B cell (primary cell): ENCODE data around the gene GRID1. TPM values are rescaled to one million over a fixed set of nuclear protein-coding genes. Genes with fewer than 3 reads are reported as not detected.

Source experiments
- ATAC-seq: fragments of 200-7000 bp; cut with Tn5 transposase; one replicate; pipeline ENCODE4 v1.10.0; 2021; ENCODE audit warnings: low read depth, mild to moderate bottlenecking, moderate number of reproducible peaks, moderate library complexity
- CTCF ChIA-PET: fragments of 350-600 bp; sonication (Branson Sonifier 250); formaldehyde crosslinking; loops from one replicate; lab custom pipeline; 2021; ENCODE audit warnings: antibody characterized with exemption, inconsistent platforms; lab: Charles Lee
- POLR2A ChIA-PET: fragments of 350-600 bp; sonication (Branson Sonifier 250); formaldehyde crosslinking; loops from one replicate; lab custom pipeline; 2021; ENCODE audit warnings: antibody characterized with exemption; lab: Charles Lee
- DNase-seq: peaks from one replicate; pipeline ENCODE4 v3.0.0; 2013
- H2AFZ ChIP-seq: 2 replicates; pipeline ENCODE4 v1.6.1; 2012; ENCODE audit warnings: mild to moderate bottlenecking, low read depth, low read length; ENCODE audit not compliant: insufficient read depth, poor library complexity, severe bottlenecking
- H3K27ac ChIP-seq, 2 donors: 1 replicate in 1 of 2; 2 replicates in 1 of 2; pipeline ENCODE4 v1.5.1; 2012 to 2013; ENCODE audit warnings: low read length in 2 of 2, mild to moderate bottlenecking in 2 of 2, moderate library complexity in 1 of 2
- H3K27me3 ChIP-seq, 4 experiments: fragments of 200-600 bp in 1 of 4; sonication (generic) in 1 of 4; replicated peaks in 1 of 4; 1 replicate in 2 of 4; 2 replicates in 2 of 4; pipeline versions ENCODE4 v1.6.1 to v1.7.0; 2013 to 2016; ENCODE audit warnings: low read length in 3 of 4, mild to moderate bottlenecking in 2 of 4, mixed read lengths in 1 of 4, moderate library complexity in 1 of 4; ENCODE audit not compliant: insufficient read depth in 4 of 4, control insufficient read depth in 3 of 4; ENCODE audit errors: control extremely low read depth in 1 of 4
- H3K36me3 ChIP-seq, 2 experiments: replicated peaks in 1 of 2; 1 replicate in 1 of 2; 2 replicates in 1 of 2; pipeline versions ENCODE4 v1.6.1 to v1.7.1; 2013; ENCODE audit warnings: low read length in 1 of 2; ENCODE audit not compliant: insufficient read depth in 2 of 2, control insufficient read depth in 1 of 2; ENCODE audit errors: control extremely low read depth in 1 of 2, extremely low read depth in 1 of 2
- H3K4me1 ChIP-seq, 2 donors: fragments of 200-600 bp in 1 of 2; sonication (generic) in 1 of 2; 1 replicate in 1 of 2; 2 replicates in 1 of 2; pipeline versions ENCODE4 v1.5.1 to v1.6.1; 2013 to 2017; ENCODE audit warnings: low read length in 2 of 2; ENCODE audit not compliant: control insufficient read depth in 2 of 2, insufficient read depth in 2 of 2
- H3K4me2 ChIP-seq: replicated peaks from 2 replicates; pipeline ENCODE3; 2012; ENCODE audit warnings: mild to moderate bottlenecking, low read depth, low read length; ENCODE audit not compliant: poor library complexity, severe bottlenecking
- H3K4me3 ChIP-seq, 5 experiments: fragments of 200-600 bp in 1 of 5; sonication (generic) in 1 of 5; 1 replicate in 3 of 5; 2 replicates in 2 of 5; pipeline versions ENCODE4 v1.5.1 to v1.7.0; 2011 to 2016; ENCODE audit warnings: low read length in 4 of 5, mild to moderate bottlenecking in 4 of 5, low read depth in 2 of 5, control low read depth in 1 of 5, moderate library complexity in 1 of 5; ENCODE audit not compliant: insufficient read depth in 1 of 5; ENCODE audit errors: control extremely low read depth in 1 of 5, extremely low read depth in 1 of 5
- H3K79me2 ChIP-seq: fragments of 200-600 bp; sonication (generic); one replicate; pipeline ENCODE4 v1.6.0; 2016; ENCODE audit warnings: low read length; ENCODE audit not compliant: control insufficient read depth, insufficient read depth
- H3K9ac ChIP-seq: fragments of 200-600 bp; sonication (generic); 2 replicates; pipeline ENCODE4 v1.6.1; 2017; ENCODE audit warnings: mild to moderate bottlenecking, low read length, moderate library complexity
- H3K9me3 ChIP-seq, 3 donors: one replicate each; pipeline versions ENCODE4 v1.6.1 to v1.7.1; 2013; ENCODE audit warnings: low read length in 2 of 3; ENCODE audit not compliant: control insufficient read depth in 2 of 3, insufficient read depth in 1 of 3; ENCODE audit errors: control extremely low read depth in 1 of 3
- H4K20me1 ChIP-seq: 2 replicates; pipeline ENCODE4 v1.6.0; 2012; ENCODE audit warnings: mild to moderate bottlenecking, low read length; ENCODE audit not compliant: insufficient read depth, control insufficient read depth, poor library complexity, severe bottlenecking
- H3K27ac Mint-ChIP-seq: one replicate; pipeline ENCODE4 v1.8.0; 2021; ENCODE audit warnings: mixed read lengths
- H3K27me3 Mint-ChIP-seq: one replicate; pipeline ENCODE4 v1.8.0; 2021; ENCODE audit warnings: mixed read lengths
- H3K4me1 Mint-ChIP-seq: one replicate; pipeline ENCODE4 v1.8.0; 2021; ENCODE audit warnings: mixed read lengths
- H3K4me3 Mint-ChIP-seq: one replicate; pipeline ENCODE4 v1.8.0; 2021; ENCODE audit warnings: mixed read lengths
- H3K9me3 Mint-ChIP-seq: one replicate; pipeline ENCODE4 v1.8.0; 2022; ENCODE audit warnings: mixed read lengths; ENCODE audit not compliant: insufficient read depth
- CTCF ChIP-seq: fragments of 200-600 bp; IDR thresholded peaks from one replicate; pipeline ENCODE4 v1.8.0; 2022; ENCODE audit warnings: antibody characterized with exemption, mild to moderate bottlenecking
- EZH2 ChIP-seq: IDR thresholded peaks from 2 replicates; pipeline ENCODE4 v1.6.1; 2012; ENCODE audit warnings: borderline replicate concordance, low read depth, mild to moderate bottlenecking, moderate library complexity, low read length; ENCODE audit not compliant: insufficient read depth, poor library complexity, severe bottlenecking
- WGBS: methylation state at CpG from one replicate; pipeline ENCODE4 v1.1.5; 2013; ENCODE audit warnings: missing lambda C conversion rate; ENCODE audit not compliant: insufficient coverage; 5-methylcytosine and 5-hydroxymethylcytosine counted together
- intact Hi-C: fragments of 100-400 bp; cut with micrococcal nuclease; formaldehyde crosslinking; loops from one replicate; pipeline ENCODE4 v1.10.0; 2022
- polyA plus RNA-seq: library from polyadenylated mRNA; depleted of rRNA; stranded (reverse); fragments of >200 nt; gene quantifications from 2 replicates; pipeline ENCODE4 v1.2.3, GENCODE V29; 2012
- total RNA-seq, 2 donors: library from RNA; stranded (reverse); fragments of 120-200 nt in 1 of 2; gene quantifications; 1 replicate in 1 of 2; 2 replicates in 1 of 2; pipeline versions ENCODE4 v1.2.3 to v1.2.4, GENCODE V29; 2013 to 2022

GRID1 gene
- total and polyA plus RNA-seq, 2 donors (not counting 1 experiment from before 2014, with no cell fraction given): not detected

- Histone ChIP-seq H3K4me3 (no peak overlapping the region), H3K79me2 (no peaks in the 10 kb centered on the region), H2AFZ (no peak overlapping the region), H3K27ac (no peak overlapping the region), H3K9me3 (peaks cover 0 to 6% (median 0%) of the 10 kb centered on the region in 3 donors), H3K4me2 (no peak overlapping the region), H3K9ac (no peak overlapping the region), H3K36me3 (no peaks in the 10 kb centered on the region), H4K20me1 (no peaks in the 10 kb centered on the region), H3K4me1 (no peaks in the 10 kb centered on the region), H3K27me3 (no peaks in the 10 kb centered on the region)
- Mint-ChIP-seq H3K9me3 (no peaks in the 10 kb centered on the region), H3K4me1 (no peaks in the 10 kb centered on the region), H3K27ac (no peak overlapping the region), H3K4me3 (no peak overlapping the region), H3K27me3 (peaks cover 2% of the 10 kb centered on the region)
- intact Hi-C loops: no loop called here
- WGBS: 83% methylated on average over 7 of the region's 7 CpGs
- ATAC-seq (no peak), DNase-seq (no peak)
- ChIA-PET CTCF (no interaction called here), POLR2A (no interaction called here)
- TF ChIP-seq EZH2 (no peak), CTCF (no peak)
These were observed 153.4 kb downstream of the GRID1 start for GRCh38 chr10:86213148-86213547.

GRCh38 chr10:86212391-86212700, 154.2 kb downstream of the GRID1 start:
- H3K9me3 Mint-ChIP-seq: no peaks in the 10 kb centered on the region
- 74% methylated on average over 2 of the region's 6 CpGs for WGBS

More at GRCh38 chr10:86212391-86212700, 154.2 kb downstream of the GRID1 start:
- H3K4me3 ChIP-seq: no peak overlapping the region
- ATAC-seq (no peak), DNase-seq (no peak)
- no peaks in the 10 kb centered on the region for H3K4me1 ChIP-seq
- no peak overlapping the region for H3K27ac ChIP-seq
- intact Hi-C loops: no loop called here
- H3K79me2 ChIP-seq: no peaks in the 10 kb centered on the region
- no peak overlapping the region for H3K4me3 Mint-ChIP-seq
- no peaks in the 10 kb centered on the region for H3K4me1 Mint-ChIP-seq
- no peaks in the 10 kb centered on the region for H3K27me3 ChIP-seq
- no peak overlapping the region for H2AFZ ChIP-seq
- H4K20me1 ChIP-seq: no peaks in the 10 kb centered on the region
- H3K9me3 ChIP-seq: peaks cover 0 to 6% (median 0%) of the 10 kb centered on the region in 3 donors
- ChIA-PET POLR2A (no interaction called here), CTCF (no interaction called here)
- H3K4me2 ChIP-seq: no peak overlapping the region
- no peak overlapping the region for H3K9ac ChIP-seq
- TF ChIP-seq EZH2 (no peak), CTCF (no peak)
- H3K27me3 Mint-ChIP-seq: peaks cover 2% of the 10 kb centered on the region
- no peaks in the 10 kb centered on the region for H3K36me3 ChIP-seq
- no peak overlapping the region for H3K27ac Mint-ChIP-seq
